HEK293 (cell line): Measurements from ENCODE around the gene UBE2J2.

Experiments
- CTCF ChIA-PET: fragments of 350-600 bp; formaldehyde crosslinking; extraction: SDS; loops from one replicate; lab custom pipeline; 2021; ENCODE audit warnings: antibody characterized with exemption; lab: Yijun Ruan, JAX
- POLR2A ChIA-PET: fragments of 300-600 bp; formaldehyde crosslinking; extraction: SDS; loops from one replicate; lab custom pipeline; 2020; ENCODE audit warnings: antibody characterized with exemption, inconsistent platforms; lab: Yijun Ruan, JAX
- H3K27ac ChIP-seq: fragments of 200-500 bp; sonication (Bioruptor generic); 2 replicates; pipeline ENCODE4 v1.5.1; 2014; ENCODE audit warnings: low read depth, low read length, control low read depth, inconsistent platforms; ENCODE audit errors: extremely low read depth
- H3K36me3 ChIP-seq, 2 experiments: fragments of 200-500 bp in 1 of 2; sonication (Bioruptor generic) in 1 of 2; 1 replicate in 1 of 2; 2 replicates in 1 of 2; pipeline ENCODE4 v1.5.1; 2014 to 2017; ENCODE audit warnings: inconsistent platforms in 2 of 2, low read length in 2 of 2; ENCODE audit not compliant: control insufficient read depth in 2 of 2, insufficient read depth in 1 of 2
- H3K4me1 ChIP-seq: fragments of 200-500 bp; sonication (Bioruptor generic); 2 replicates; pipeline ENCODE4 v1.5.1; 2014; ENCODE audit warnings: mild to moderate bottlenecking, low read length, inconsistent platforms; ENCODE audit not compliant: control insufficient read depth, insufficient read depth
- H3K4me3 ChIP-seq: 2 replicates; pipeline ENCODE4 v1.5.1; 2011; ENCODE audit warnings: low read depth, mild to moderate bottlenecking, control low read depth, low read length, moderate library complexity
- H3K9me3 ChIP-seq: fragments of 200-500 bp; sonication (Bioruptor generic); 2 replicates; pipeline ENCODE4 v1.5.1; 2014; ENCODE audit warnings: low read depth, low read length, inconsistent platforms; ENCODE audit not compliant: control insufficient read depth, insufficient read depth
- BCL11A ChIP-seq: fragments of 450-650 bp; formaldehyde crosslinking; IDR thresholded peaks from 2 replicates; pipeline ENCODE4 v1.5.1; 2016; ENCODE audit warnings: low read depth, missing biosample characterization, missing genetic modification characterization
- BCL11B ChIP-seq: fragments of 450-650 bp; formaldehyde crosslinking; IDR thresholded peaks from 2 replicates; pipeline ENCODE4 v1.5.1; 2016; ENCODE audit warnings: low read depth, missing biosample characterization, missing genetic modification characterization
- GLIS2 ChIP-seq: fragments of 450-650 bp; formaldehyde crosslinking; IDR thresholded peaks from 2 replicates; pipeline ENCODE4 v1.5.1; 2016; ENCODE audit warnings: missing biosample characterization, missing genetic modification characterization
- KLF1 ChIP-seq: fragments of 450-650 bp; formaldehyde crosslinking; IDR thresholded peaks from 2 replicates; pipeline ENCODE4 v1.5.1; 2016; ENCODE audit warnings: missing biosample characterization, missing genetic modification characterization
- KLF10 ChIP-seq: fragments of 450-650 bp; IDR thresholded peaks from 2 replicates; pipeline ENCODE4 v1.5.1; 2018; ENCODE audit warnings: missing biosample characterization, mild to moderate bottlenecking, missing genetic modification characterization
- PATZ1 ChIP-seq: fragments of 450-650 bp; formaldehyde crosslinking; IDR thresholded peaks from 2 replicates; pipeline ENCODE4 v1.5.1; 2016; ENCODE audit warnings: missing biosample characterization, missing genetic modification characterization
- REST ChIP-seq: fragments of 450-650 bp; formaldehyde crosslinking; IDR thresholded peaks from 2 replicates; pipeline ENCODE4 v1.5.1; 2016; ENCODE audit warnings: missing biosample characterization, missing genetic modification characterization
- SETDB1 ChIP-seq: IDR thresholded peaks from one replicate; pipeline ENCODE4 v1.6.1; 2017; ENCODE audit warnings: mild to moderate bottlenecking, low read length, moderate library complexity, mixed read lengths; ENCODE audit not compliant: insufficient read length
- TSHZ1 ChIP-seq: fragments of 450-650 bp; formaldehyde crosslinking; IDR thresholded peaks from 2 replicates; pipeline ENCODE4 v1.5.1; 2016; ENCODE audit warnings: missing biosample characterization, missing genetic modification characterization, borderline replicate concordance
- ZBTB8A ChIP-seq: fragments of 450-650 bp; formaldehyde crosslinking; IDR thresholded peaks from 2 replicates; pipeline ENCODE4 v1.5.1; 2016; ENCODE audit warnings: missing biosample characterization, missing genetic modification characterization
- ZFP69B ChIP-seq: fragments of 450-650 bp; formaldehyde crosslinking; IDR thresholded peaks from 2 replicates; pipeline ENCODE4 v1.5.1; 2016; ENCODE audit warnings: missing biosample characterization, missing genetic modification characterization
- ZIC2 ChIP-seq: fragments of 450-650 bp; formaldehyde crosslinking; IDR thresholded peaks from 2 replicates; pipeline ENCODE4 v1.5.1; 2016; ENCODE audit warnings: missing biosample characterization, missing genetic modification characterization
- ZNF133 ChIP-seq: fragments of 450-650 bp; formaldehyde crosslinking; IDR thresholded peaks from 2 replicates; pipeline ENCODE4 v1.5.1; 2016; ENCODE audit warnings: missing biosample characterization, missing genetic modification characterization
- ZNF366 ChIP-seq: fragments of 450-650 bp; formaldehyde crosslinking; conservative IDR thresholded peaks from 2 replicates; pipeline ENCODE4 v1.5.1; 2016; ENCODE audit warnings: missing biosample characterization, missing genetic modification characterization
- ZNF423 ChIP-seq: fragments of 450-650 bp; formaldehyde crosslinking; IDR thresholded peaks from 2 replicates; pipeline ENCODE4 v1.5.1; 2016; ENCODE audit warnings: missing biosample characterization, missing genetic modification characterization
- ZNF449 ChIP-seq: fragments of 450-650 bp; formaldehyde crosslinking; IDR thresholded peaks from 2 replicates; pipeline ENCODE4 v1.5.1; 2017; ENCODE audit warnings: missing biosample characterization, mild to moderate bottlenecking, missing genetic modification characterization, moderate library complexity
- ZNF544 ChIP-seq: fragments of 450-650 bp; formaldehyde crosslinking; IDR thresholded peaks from 2 replicates; pipeline ENCODE4 v1.5.0; 2017; ENCODE audit warnings: missing biosample characterization, missing genetic modification characterization
- ZSCAN18 ChIP-seq: fragments of 450-650 bp; formaldehyde crosslinking; IDR thresholded peaks from 2 replicates; pipeline ENCODE4 v1.5.1; 2016; ENCODE audit warnings: missing biosample characterization, missing genetic modification characterization

UBE2J2 gene

GRCh38 chr1:1217621-1218523 is 55.8 kb downstream of the UBE2J2 start (continued):
- peak; percentile 61; the same call in 1 of the 2 replicates for TF ChIP-seq KLF10 (tag by site-specific recombination)
- 0 out of 2 replicates have a peak, but pooled peaks have one; percentile 31 for TF ChIP-seq ZNF366 (tag by site-specific recombination)
- TF ChIP-seq ZFP69B (tag by site-specific recombination), result peak; percentile 84
- TF ChIP-seq GLIS2 (tag by site-specific recombination), result peak; percentile 67
- TF ChIP-seq ZNF449 (tag by site-specific recombination), result no peak
- peak; percentile 99 for TF ChIP-seq ZIC2
- TF ChIP-seq ZBTB8A, result peak; percentile 92
- peak; percentile 76 for TF ChIP-seq KLF1 (tag by site-specific recombination)

- no peaks in the 10 kb centered on the region for H3K4me1 ChIP-seq
- H3K4me3 ChIP-seq, result no peak overlapping the region
- H3K9me3 ChIP-seq, result no peaks in the 10 kb centered on the region
- ChIA-PET CTCF (no interaction called here), POLR2A (no interaction called here)
- H3K36me3 ChIP-seq, result peaks cover 4 to 67% of the 10 kb centered on the region in 2 experiments; a peak in 2 of 3 replicates
- no peak overlapping the region for H3K27ac ChIP-seq
- no peak for TF ChIP-seq ZSCAN18 (tag by site-specific recombination)
- no peak for TF ChIP-seq BCL11B (tag by site-specific recombination)
- no peak for TF ChIP-seq ZNF133 (tag by site-specific recombination)
- TF ChIP-seq REST (tag by site-specific recombination), result no peak
- no peak for TF ChIP-seq BCL11A (tag by site-specific recombination)
- TF ChIP-seq ZNF423 (tag by site-specific recombination), result no peak
- no peak for TF ChIP-seq SETDB1
- TF ChIP-seq TSHZ1 (tag by site-specific recombination), result no peak
- TF ChIP-seq PATZ1, result no peak
- no peak for TF ChIP-seq ZNF544 (tag by site-specific recombination)
These were observed 56.7 kb downstream of the UBE2J2 start for GRCh38 chr1:1216770-1217620.
